Prostate gland (tissue), 2 donors: ENCODE measurements around the gene POU3F1.

Source experiments
- POLR2AphosphoS5 ChIP-seq: sonication (generic); formaldehyde crosslinking; IDR thresholded peaks from one replicate; pipeline ENCODE4 v1.6.1; 2017; ENCODE audit warnings: antibody characterized with exemption
- TF ChIP-seq, protein P1 (sequence below), 4 experiments: fragments of 200-600 bp in 2 of 4; fragments of 450-650 bp in 2 of 4; sonication (generic) in 2 of 4; IDR thresholded peaks; 1 replicate in 3 of 4; 2 replicates in 1 of 4; pipeline ENCODE4 v1.5.1; 2016 to 2019; ENCODE audit warnings: antibody characterized with exemption in 4 of 4, mild to moderate bottlenecking in 2 of 4, moderate library complexity in 2 of 4

DNA sequence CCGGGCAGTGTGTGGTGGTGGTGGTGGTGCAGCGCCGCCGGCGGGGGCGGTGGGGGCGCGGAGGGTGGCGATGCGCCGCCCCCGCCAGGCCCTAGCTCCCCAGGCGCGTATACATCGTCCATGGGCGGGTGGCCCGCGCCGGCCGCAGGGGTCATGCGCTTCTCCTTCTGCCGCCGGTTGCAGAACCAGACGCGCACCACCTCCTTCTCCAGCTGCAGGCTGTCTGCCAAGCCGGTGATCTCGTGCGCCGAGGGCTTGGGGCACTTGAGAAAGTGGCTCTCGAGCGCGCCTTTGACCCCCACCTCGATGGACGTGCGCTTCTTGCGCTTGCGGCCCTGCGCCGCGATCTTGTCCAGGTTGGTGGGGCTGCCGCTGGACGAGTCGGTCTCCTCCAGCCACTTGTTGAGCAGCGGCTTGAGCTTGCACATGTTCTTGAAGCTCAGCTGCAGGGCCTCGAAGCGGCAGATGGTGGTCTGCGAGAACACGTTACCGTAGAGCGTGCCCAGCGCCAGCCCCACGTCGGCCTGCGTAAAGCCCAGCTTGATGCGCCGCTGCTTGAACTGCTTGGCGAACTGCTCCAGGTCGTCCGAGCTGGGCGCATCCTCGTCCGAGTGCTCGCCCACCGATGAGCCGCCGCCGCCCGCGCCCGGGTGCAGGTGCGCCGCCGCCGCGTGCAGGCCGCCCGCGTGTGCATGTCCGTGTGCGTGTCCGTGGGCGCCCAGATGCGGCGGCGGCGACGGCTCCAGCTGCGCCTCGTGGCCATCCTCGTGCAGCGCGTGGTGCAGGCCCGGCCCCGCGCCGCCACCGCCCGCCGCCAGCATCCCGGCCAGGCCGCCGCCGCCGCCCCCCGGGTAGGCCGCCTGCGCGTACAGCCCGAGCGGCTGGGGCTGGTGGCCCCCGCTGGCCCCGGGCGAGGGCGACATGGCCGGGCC, 926 bp downstream of the POU3F1 start:
- TF ChIP-seq, protein P1, sequence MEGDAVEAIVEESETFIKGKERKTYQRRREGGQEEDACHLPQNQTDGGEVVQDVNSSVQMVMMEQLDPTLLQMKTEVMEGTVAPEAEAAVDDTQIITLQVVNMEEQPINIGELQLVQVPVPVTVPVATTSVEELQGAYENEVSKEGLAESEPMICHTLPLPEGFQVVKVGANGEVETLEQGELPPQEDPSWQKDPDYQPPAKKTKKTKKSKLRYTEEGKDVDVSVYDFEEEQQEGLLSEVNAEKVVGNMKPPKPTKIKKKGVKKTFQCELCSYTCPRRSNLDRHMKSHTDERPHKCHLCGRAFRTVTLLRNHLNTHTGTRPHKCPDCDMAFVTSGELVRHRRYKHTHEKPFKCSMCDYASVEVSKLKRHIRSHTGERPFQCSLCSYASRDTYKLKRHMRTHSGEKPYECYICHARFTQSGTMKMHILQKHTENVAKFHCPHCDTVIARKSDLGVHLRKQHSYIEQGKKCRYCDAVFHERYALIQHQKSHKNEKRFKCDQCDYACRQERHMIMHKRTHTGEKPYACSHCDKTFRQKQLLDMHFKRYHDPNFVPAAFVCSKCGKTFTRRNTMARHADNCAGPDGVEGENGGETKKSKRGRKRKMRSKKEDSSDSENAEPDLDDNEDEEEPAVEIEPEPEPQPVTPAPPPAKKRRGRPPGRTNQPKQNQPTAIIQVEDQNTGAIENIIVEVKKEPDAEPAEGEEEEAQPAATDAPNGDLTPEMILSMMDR (IDR thresholded peaks at IDR 0.05) = no peak
- no peak for TF ChIP-seq POLR2AphosphoS5
